Middle frontal gyrus (tissue), 1 donor: ENCODE results near the gene AFF4.

ENCODE experiments used
- DNase-seq: peaks from one replicate; pipeline ENCODE4 v3.0.0-alpha.2; 2015; ENCODE audit warnings: low spot score; ENCODE audit errors: extremely low spot score

AFF4 gene

GRCh38 chr5:132827943-132828673 is 135.3 kb downstream of the AFF4 start:
- DNase-seq, result no peak

GRCh38 chr5:132826424-132827082 is 136.9 kb downstream of the AFF4 start:
- no peak for DNase-seq

- no peak for DNase-seq
These were observed 137.5 kb downstream of the AFF4 start for GRCh38 chr5:132825834-132826391.
